IPS-NIHi7 (cell line): Measurements from ENCODE around the gene MPP2.
"Not testable (repeated sequence)": the region's sequence is repeated elsewhere in the genome, so short reads cannot be mapped to it uniquely, and the experiment has no call there.

Experiments
- DNase-seq: peaks from one replicate; pipeline ENCODE4 v3.0.0; 2012; ENCODE audit warnings: mixed read lengths; ENCODE audit errors: extremely low spot score

MPP2 gene

GRCh38 chr17:43901861-43902589 lies 5.3 kb downstream of the MPP2 start:
- no peak for DNase-seq

GRCh38 chr17:43900858-43901754 lies 6.2 kb downstream of the MPP2 start:
- DNase-seq: no peak

- DNase-seq: peak; percentile 98
Observed at GRCh38 chr17:43900183-43900857, 7.0 kb downstream of the MPP2 start.

GRCh38 chr17:43898446-43898845 lies 8.9 kb downstream of the MPP2 start:
- no peak for DNase-seq

GRCh38 chr17:43897831-43898230 lies 9.5 kb downstream of the MPP2 start:
- DNase-seq: no peak

- not testable (repeated sequence) for DNase-seq
Observed at GRCh38 chr17:43894494-43894893, 12.8 kb downstream of the MPP2 start.

GRCh38 chr17:43892647-43892952 lies 14.7 kb downstream of the MPP2 start:
- DNase-seq: no peak

GRCh38 chr17:43891851-43892646 lies 15.3 kb downstream of the MPP2 start:
- DNase-seq: peak; percentile 53

- no peak for DNase-seq
Observed at GRCh38 chr17:43890240-43890639, 17.1 kb downstream of the MPP2 start.

- DNase-seq: no peak
Observed at GRCh38 chr17:43888548-43888947, 18.8 kb downstream of the MPP2 start.

GRCh38 chr17:43882761-43883415 lies 24.4 kb downstream of the MPP2 start:
- DNase-seq: no peak

GRCh38 chr17:43881758-43882505 lies 25.4 kb downstream of the MPP2 start:
- DNase-seq: no peak

GRCh38 chr17:43881181-43881580 lies 26.2 kb downstream of the MPP2 start:
- DNase-seq: no peak

- DNase-seq: peak; percentile 87
Observed at GRCh38 chr17:43880420-43880991, 26.8 kb downstream of the MPP2 start.

- no peak for DNase-seq
Observed at GRCh38 chr17:43879723-43880419, 27.5 kb downstream of the MPP2 start.

- DNase-seq: peak; percentile 97
Observed at GRCh38 chr17:43878260-43879175, 28.8 kb downstream of the MPP2 start.

GRCh38 chr17:43877451-43878155 lies 29.7 kb downstream of the MPP2 start:
- no peak for DNase-seq

- no peak for DNase-seq
Observed at GRCh38 chr17:43877031-43877430, 30.3 kb downstream of the MPP2 start.
